ENCODE data around the gene BABAM1.

DNA sequence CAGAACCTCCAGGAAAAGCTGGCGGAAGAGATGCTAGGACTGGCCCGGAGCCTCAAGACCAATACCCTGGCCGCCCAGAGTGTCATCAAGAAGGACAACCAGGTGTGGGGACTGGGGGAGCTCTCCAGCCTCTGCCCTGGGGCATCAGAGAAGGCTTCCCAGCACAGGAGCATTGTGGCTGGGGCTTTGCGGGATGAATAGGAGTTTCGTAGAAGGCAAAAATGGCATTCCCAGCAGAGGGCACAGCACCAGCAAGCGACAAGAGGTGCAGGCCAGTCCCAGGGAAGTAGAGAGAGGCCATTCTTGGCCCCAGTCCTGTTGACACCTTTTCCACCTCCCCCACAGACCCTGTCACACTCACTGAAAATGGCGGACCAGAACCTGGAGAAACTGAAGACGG lies 48.0 kb upstream of the BABAM1 start:
- TF ChIP-seq TAF1 (IDR thresholded peaks at IDR 0.05; ENCODE audit: low read depth, low read length) (no peak), POLR2AphosphoS5 (IDR thresholded peaks at IDR 0.05; ENCODE audit: low read depth, low read length) (no peak), POLR2A (IDR thresholded peaks at IDR 0.05; ENCODE audit: low read depth, low read length) (no peak)

Measured in GM12891 (cell line).